Pancreas (tissue), 10 donors: ENCODE measurements around the gene HERPUD2. TPM values are rescaled to one million over a fixed set of nuclear protein-coding genes. Genes with fewer than 3 reads are reported as not detected.

Experiments
- ATAC-seq, 4 donors: fragments of 200-7000 bp; cut with Tn5 transposase; one replicate each; pipeline versions ENCODE4 v1.8.0 to v1.9.1; 2020; ENCODE audit warnings: mild to moderate bottlenecking in 4 of 4, moderate library complexity in 4 of 4
- DNase-seq, 6 donors: peaks; one replicate each; pipeline ENCODE4 v3.0.0-alpha.2; 2020
- FAIRE-seq: peaks from 2 replicates; lab custom pipeline; 2012; peaks lifted over from hg19 to GRCh38; lab: Jason Lieb, UNC
- H3K27ac ChIP-seq, 4 donors: fragments of 200-600 bp; sonication (generic); 1 replicate in 3 of 4; 2 replicates in 1 of 4; pipeline versions ENCODE4 v1.5.0 to v1.8.0; 2020
- H3K27me3 ChIP-seq, 4 donors: fragments of 200-600 bp; one replicate each; pipeline ENCODE4 v1.8.0; 2021
- H3K36me3 ChIP-seq, 3 donors: fragments of 200-600 bp; sonication (generic) in 1 of 3; one replicate each; pipeline versions ENCODE4 v1.5.0 to v1.8.0; 2020 to 2021
- H3K4me1 ChIP-seq, 3 donors: fragments of 200-600 bp; one replicate each; pipeline ENCODE4 v1.8.0; 2021
- H3K4me3 ChIP-seq, 4 donors: fragments of 200-600 bp; sonication (generic) in 2 of 4; one replicate each; pipeline versions ENCODE4 v1.5.0 to v1.8.0; 2020 to 2021
- H3K9me3 ChIP-seq, 4 donors: fragments of 200-600 bp; one replicate each; pipeline ENCODE4 v1.8.0; 2021
- WGBS, 2 donors: extraction: QIAGEN DNeasy Blood & Tissue Kit; methylation state at CpG; one replicate each; pipeline ENCODE4 v1.1.7; 2013; 5-methylcytosine and 5-hydroxymethylcytosine counted together
- intact Hi-C, 3 donors: fragments of 100-400 bp; cut with DNase I; formaldehyde crosslinking; loops; one replicate each; pipeline versions ENCODE4 v1.11.1 to v1.14.2; 2022
- polyA plus RNA-seq, 2 donors: library from polyadenylated mRNA; stranded (reverse); fragments of 200-250 nt; gene quantifications; one replicate each; pipeline ENCODE4 v1.2.3, GENCODE V29; 2013
- total RNA-seq, 6 donors: library from RNA; stranded (reverse); fragmentation: NEBNext Ultra II Directional in 4 of 6; extraction: Animal tissue kit (Norgen Biotek cat#: 25700) in 4 of 6; gene quantifications; one replicate each; pipeline versions ENCODE4 v1.2.1 to v1.2.4, GENCODE V29; 2021 to 2023
- TF ChIP-seq, protein P1 (sequence below), 4 donors: fragments of 200-600 bp; sonication (generic) in 3 of 4; IDR thresholded peaks; one replicate each; pipeline versions ENCODE4 v1.5.0 to v1.8.0; 2021; ENCODE audit warnings: antibody characterized with exemption in 4 of 4
- donor health status: healthy with polysubstance abuse.
- donor health status: DM: no; HTN: no; CAD: no; lungs with moderate emphysema.
- donor health status: DM: no; HTN: no; CAD: no.
- donor health status: control.
- donor health status: control.
- donor health status: Bipolar disorder and iron deficiency.
- donor health status: DM: yes; HTN: yes; CAD: no.
- donor health status: DM: no; HTN: no; CAD: no.
- donor health status: DM: no; HTN: no; CAD: no.
- donor health status: DM: yes; HTN: yes; CAD: no.

The HERPUD2 gene
- total and polyA plus RNA-seq, 8 donors, result 9.6 to 21.6 (median 16.4) TPM

DNA sequence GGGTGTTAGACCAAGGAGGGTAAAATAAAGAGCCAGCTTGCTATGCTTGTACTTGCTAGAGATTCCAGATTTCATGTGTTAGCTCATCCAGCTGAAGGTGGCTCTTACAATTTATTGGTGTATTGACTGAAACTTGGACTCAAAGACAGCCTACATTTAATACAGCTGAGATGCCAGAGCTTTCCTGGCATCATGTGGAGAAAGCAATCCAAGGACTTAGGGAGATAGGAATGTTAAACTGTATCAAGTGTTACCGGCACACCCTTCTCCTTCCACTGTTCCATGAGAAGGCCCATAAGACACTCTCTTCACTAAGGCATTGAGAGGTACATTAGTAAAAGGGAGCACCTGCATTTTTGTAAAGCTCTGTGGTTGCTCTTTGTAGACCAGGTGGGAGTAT lies 9.3 kb upstream of the HERPUD2 start:
- intact Hi-C loops, result loop anchor here in 1 of 3 donors (10.0 kb wide), 1 partner anchor 201 kb away; no protein-coding TSS in a partner anchor
- no peak for FAIRE-seq
- no peaks in the 10 kb centered on the region for H3K36me3 ChIP-seq
- DNase-seq, result no peak
- TF ChIP-seq, protein P1, sequence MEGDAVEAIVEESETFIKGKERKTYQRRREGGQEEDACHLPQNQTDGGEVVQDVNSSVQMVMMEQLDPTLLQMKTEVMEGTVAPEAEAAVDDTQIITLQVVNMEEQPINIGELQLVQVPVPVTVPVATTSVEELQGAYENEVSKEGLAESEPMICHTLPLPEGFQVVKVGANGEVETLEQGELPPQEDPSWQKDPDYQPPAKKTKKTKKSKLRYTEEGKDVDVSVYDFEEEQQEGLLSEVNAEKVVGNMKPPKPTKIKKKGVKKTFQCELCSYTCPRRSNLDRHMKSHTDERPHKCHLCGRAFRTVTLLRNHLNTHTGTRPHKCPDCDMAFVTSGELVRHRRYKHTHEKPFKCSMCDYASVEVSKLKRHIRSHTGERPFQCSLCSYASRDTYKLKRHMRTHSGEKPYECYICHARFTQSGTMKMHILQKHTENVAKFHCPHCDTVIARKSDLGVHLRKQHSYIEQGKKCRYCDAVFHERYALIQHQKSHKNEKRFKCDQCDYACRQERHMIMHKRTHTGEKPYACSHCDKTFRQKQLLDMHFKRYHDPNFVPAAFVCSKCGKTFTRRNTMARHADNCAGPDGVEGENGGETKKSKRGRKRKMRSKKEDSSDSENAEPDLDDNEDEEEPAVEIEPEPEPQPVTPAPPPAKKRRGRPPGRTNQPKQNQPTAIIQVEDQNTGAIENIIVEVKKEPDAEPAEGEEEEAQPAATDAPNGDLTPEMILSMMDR (IDR thresholded peaks at IDR 0.05), result no peak
- no peaks in the 10 kb centered on the region for H3K27me3 ChIP-seq
- H3K27ac ChIP-seq, result no peak overlapping the region
- H3K4me1 ChIP-seq, result no peaks in the 10 kb centered on the region
- no peaks in the 10 kb centered on the region for H3K9me3 ChIP-seq
- no peak for ATAC-seq
- H3K4me3 ChIP-seq, result no peak overlapping the region
- WGBS, 2 donors, result 85 to 92% methylated on average over 1 of the region's 1 CpG

DNA sequence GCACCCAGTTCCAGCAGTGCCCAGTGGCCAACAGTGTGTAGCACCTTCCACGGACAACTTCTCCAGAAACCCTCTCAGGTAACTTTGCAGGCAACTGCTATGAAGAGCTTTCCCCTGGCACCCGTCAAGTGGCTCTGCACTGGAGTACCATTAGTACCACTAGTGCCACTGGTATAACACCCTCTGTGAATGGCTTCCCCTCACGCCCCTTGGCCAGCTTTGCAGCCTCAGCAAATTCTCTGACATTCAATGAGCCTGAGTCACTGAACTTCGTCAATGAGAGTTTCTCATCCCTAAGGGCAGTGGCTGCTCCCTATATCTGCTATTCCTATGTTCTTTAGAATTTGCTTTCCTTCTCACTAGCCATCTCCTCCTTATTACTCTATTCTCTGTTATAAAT lies 7.6 kb upstream of the HERPUD2 start:
- Histone ChIP-seq H3K9me3 (no peaks in the 10 kb centered on the region), H3K27me3 (no peaks in the 10 kb centered on the region), H3K4me1 (no peaks in the 10 kb centered on the region), H3K4me3 (no peak overlapping the region), H3K36me3 (no peaks in the 10 kb centered on the region), H3K27ac (no peak overlapping the region)
- FAIRE-seq (no peak), ATAC-seq (no peak), DNase-seq (no peak)
- WGBS, 2 donors, result 91 to 94% methylated on average over 4 of the region's 4 CpGs
- intact Hi-C loops, result loop anchor here in 1 of 3 donors (10.0 kb wide), 1 partner anchor 202 kb away; no protein-coding TSS in a partner anchor
- TF ChIP-seq, protein P1 (IDR thresholded peaks at IDR 0.05), result no peak

GRCh38 chr7:35701287-35701900 lies 6.5 kb upstream of the HERPUD2 start:
- Histone ChIP-seq H3K4me1 (no peaks in the 10 kb centered on the region), H3K36me3 (no peaks in the 10 kb centered on the region), H3K27ac (no peak overlapping the region), H3K27me3 (no peaks in the 10 kb centered on the region), H3K9me3 (no peaks in the 10 kb centered on the region), H3K4me3 (no peak overlapping the region)
- FAIRE-seq (no peak), DNase-seq (no peak), ATAC-seq (peak in 1 of 4 donors; percentile 35)
- TF ChIP-seq, protein P1 (IDR thresholded peaks at IDR 0.05), result no peak
- 91 to 100% methylated on average over 1 of the region's 1 CpG for WGBS, 2 donors
- intact Hi-C loops, result loop anchor here in 1 of 3 donors (10.0 kb wide), 1 partner anchor 203 kb away; no protein-coding TSS in a partner anchor

GRCh38 chr7:35700865-35701264 lies 5.9 kb upstream of the HERPUD2 start:
- Histone ChIP-seq H3K9me3 (no peaks in the 10 kb centered on the region), H3K4me3 (no peak overlapping the region), H3K36me3 (no peaks in the 10 kb centered on the region), H3K4me1 (no peaks in the 10 kb centered on the region), H3K27me3 (no peaks in the 10 kb centered on the region), H3K27ac (no peak overlapping the region)
- ATAC-seq (no peak), FAIRE-seq (no peak), DNase-seq (no peak)
- WGBS, 2 donors, result 84 to 87% methylated on average over 2 of the region's 2 CpGs
- intact Hi-C loops, result loop anchor here in 1 of 3 donors (10.0 kb wide), 1 partner anchor 204 kb away; no protein-coding TSS in a partner anchor
- TF ChIP-seq, protein P1 (IDR thresholded peaks at IDR 0.05), result no peak

DNA sequence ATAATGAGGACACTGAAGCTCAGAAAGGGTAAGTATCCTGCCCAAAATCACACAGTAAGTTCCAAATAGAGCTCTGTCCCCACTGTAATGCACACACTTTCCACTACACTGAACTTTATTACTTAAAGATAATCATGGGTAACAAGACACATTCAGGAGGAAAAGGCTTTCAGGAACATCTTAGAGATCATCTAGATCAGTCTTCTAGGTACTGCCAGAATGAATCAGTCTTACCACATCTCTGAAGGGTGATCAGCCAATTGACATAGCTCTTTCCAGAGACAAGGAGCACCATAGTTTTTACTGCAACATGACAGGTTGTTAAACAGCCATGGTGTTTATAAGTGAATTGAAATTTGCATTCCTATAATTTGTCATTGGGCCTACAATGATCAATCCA lies 5.4 kb upstream of the HERPUD2 start:
- intact Hi-C loops, result loop anchor here in 1 of 3 donors (10.0 kb wide), 1 partner anchor 204 kb away; no protein-coding TSS in a partner anchor
- DNase-seq (no peak), FAIRE-seq (no peak), ATAC-seq (no peak)
- H3K36me3 ChIP-seq, result no peaks in the 10 kb centered on the region
- no peaks in the 10 kb centered on the region for H3K4me1 ChIP-seq
- H3K27ac ChIP-seq, result no peak overlapping the region
- no peaks in the 10 kb centered on the region for H3K27me3 ChIP-seq
- no peaks in the 10 kb centered on the region for H3K9me3 ChIP-seq
- no peak overlapping the region for H3K4me3 ChIP-seq
- TF ChIP-seq, protein P1 (IDR thresholded peaks at IDR 0.05), result no peak
